HPDE6-E6E7 (cell line): Measurements from ENCODE around the gene CCBE1.

Source experiments
- DNase-seq: peaks from one replicate; pipeline ENCODE4 v3.0.0; 2011; ENCODE audit warnings: missing footprints; ENCODE audit errors: extremely low spot score

Gene CCBE1

DNA sequence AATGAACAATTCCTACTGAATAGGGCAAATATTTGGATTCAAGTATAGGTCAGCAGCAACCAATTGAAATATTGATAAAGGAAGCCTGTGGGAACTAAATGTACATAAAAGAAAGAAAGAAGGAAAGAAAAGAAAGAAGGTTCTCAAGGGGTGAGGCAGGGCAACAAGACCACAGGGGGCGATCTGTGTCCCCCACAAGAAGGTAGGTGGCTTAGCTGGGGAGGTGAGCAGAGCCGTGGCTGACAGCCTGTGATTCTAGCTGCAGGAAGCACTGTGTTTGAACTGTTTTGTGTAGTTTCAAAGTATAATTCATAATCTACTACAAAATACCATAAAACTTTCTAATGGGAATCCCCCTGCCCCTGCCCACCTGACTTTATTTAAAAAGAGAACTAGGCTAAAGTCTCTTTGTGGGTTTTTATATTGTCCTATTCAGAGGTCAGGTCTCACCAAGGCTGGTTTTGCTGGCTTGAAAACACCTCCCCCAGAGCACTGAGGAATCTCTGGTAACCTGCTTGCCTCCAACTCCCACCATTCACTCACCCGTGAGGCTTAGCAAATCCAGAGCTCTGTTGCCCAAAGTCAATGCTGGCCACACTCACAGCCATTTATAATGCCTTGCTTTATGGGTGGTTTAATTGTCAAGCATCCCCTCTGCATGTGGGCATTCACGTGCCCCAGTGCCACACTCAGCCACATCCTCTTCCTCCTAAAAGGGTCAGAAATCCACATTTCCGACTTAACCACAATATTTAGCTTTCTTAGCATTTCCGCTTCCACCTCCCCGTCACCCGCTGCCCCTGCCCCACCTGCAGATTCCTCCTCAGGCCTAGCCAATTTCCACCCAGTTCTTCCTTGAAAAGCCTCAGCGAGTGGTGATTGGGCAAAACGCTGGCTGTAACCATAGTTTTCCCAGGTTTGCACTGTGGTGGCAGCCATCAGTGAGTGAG is 301.7 kb downstream of the CCBE1 start:
- no peak for DNase-seq

DNA sequence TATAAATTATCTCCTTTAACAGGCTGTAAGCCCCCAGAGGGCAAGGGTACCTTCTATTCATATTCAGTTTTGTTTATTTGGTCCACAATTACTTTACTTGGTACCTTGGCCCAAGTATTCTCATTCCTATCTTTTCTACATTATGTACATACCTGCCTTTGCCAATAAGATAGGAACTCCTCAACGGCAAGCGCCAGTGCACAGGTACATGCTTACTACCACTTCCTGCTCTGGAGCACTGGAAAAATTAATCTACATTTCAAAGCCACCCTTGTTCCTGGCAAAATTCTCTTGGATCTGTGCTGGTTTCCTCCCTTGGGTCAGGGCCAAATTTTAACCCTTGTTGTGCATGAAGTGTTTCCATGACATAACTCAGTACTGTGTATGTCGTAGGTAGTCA is 303.8 kb downstream of the CCBE1 start:
- DNase-seq: no peak

DNA sequence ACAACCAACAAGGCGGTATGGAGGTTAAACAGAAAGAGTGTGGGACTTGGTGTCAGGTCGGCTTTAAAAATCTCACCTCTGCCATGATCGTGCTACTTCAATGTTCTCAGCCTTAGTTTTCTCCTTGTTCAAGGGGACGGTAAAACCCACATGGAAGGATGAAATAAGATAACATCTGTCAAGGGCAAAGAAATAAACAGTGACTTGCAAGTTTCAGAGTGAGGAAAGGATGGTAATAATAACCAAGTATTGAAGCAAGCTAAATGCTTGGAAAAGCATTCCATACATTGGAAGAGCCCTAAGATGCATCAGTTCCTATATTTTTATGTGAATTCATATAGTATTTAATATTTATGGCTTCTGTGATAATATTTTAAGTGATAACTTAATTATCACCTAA is 308.4 kb downstream of the CCBE1 start:
- no peak for DNase-seq

DNA sequence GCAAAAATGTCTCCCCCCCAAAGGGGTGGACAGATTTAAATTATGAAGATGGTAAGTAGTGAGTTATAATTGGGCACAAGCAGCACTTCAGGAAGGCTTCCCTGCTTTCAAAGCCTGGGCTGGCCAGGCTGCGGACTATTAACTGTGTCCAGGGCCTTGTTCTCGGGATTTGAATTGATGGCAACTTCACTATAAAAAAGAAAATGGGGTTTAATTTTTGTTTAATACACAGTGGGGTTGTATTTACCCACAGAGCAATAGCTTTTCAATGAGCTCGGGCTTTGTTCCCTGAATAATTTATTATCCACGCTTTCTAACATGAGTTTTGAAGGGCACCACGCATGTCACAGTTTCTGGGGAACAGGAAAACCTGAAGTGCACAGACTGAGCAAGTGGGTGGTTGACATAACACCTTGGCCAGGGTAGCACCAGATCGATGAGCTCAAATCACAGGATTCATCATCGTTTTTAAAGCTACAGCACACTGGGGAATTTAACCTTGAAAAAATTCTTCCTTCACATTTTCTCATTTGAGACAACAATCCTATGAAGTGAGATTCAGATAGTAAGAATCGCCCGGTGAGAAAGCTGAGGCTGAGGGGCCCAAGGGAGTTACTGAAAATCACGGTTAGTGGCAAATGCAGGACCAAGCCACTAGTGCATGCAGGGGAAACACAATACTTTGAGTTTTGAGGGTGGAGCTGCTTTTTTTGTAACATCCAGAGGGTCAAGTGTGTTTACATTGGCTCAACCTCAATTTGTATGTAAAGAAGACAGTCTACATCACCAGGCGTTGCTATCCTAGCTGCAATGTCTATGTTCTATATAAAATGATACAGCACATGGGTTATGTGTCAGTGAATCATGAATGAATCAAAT is 309.3 kb downstream of the CCBE1 start:
- no peak for DNase-seq

DNA sequence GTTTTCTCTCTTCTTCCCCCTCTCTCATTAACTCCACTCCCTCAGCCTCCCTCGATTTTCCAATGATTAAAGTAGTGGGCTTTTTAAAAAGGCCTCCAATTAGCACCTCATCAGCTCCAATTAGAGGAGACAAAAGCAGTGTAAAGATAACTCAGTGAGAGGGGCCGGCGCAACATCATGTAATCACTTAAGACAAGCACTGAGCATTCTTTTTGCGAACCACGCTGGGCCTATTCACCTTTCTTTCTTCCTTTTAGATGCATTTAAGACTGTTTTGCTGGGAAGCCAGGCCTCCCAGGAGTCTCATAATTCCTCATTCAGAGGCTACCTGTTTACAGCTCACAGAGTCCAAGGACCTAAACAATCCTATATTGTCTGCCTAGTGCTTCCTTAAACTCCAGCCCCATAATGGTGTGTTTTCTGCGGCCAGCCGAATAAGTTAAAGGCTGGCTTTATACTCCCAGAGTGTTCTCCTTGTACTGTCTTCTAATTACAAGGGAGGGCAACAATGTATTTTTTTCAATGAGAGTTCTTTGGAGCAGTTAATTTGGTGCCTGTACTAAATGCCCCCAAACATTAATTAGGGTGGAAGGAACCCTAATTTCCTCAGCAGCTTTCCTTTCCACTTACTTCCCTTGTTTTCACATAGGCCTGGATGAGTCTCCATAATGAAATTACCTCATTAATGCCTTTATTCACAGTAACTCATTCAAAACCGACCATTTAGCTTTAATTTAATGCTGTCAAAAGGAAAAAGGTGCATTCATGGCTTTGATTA is 310.1 kb downstream of the CCBE1 start:
- no peak for DNase-seq

DNA sequence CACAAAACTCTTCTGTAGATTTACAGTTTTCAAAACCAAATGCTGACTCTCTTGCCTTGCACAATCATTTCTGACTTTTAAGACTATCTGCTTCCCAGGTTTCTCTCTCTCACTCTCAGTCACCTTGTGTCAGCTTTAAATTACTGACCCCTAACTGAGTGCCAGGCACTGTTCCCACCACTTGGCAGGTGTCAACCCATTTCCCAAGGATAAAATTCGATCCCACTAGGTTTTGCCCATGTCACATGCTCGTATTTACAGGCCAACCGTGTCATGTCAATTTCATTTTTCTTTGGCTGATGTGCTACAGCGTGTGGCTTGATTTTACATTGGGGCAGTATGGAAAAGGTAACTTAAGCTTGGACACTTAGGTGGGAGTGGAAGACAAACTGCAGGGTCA is 312.0 kb downstream of the CCBE1 start:
- no peak for DNase-seq

DNA sequence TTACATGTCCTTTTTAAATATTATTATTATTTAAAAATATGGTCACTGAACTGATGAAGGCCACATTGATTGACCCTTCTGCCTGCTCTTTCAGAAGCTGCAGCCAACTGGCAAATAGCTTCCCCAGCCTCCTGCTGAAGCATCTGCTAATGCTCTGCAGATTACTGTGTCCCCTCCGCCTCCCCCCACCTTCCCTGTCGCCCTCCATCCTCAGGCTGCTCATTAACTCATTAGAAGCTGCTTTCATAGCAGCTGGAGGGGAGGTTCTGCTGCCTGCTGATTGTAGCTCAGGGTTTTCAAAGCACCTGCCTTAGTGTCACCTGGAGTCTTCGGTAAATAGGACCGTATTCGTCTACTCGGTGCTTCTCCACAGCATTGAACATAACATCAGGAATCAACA is 313.4 kb downstream of the CCBE1 start:
- DNase-seq: no peak

DNA sequence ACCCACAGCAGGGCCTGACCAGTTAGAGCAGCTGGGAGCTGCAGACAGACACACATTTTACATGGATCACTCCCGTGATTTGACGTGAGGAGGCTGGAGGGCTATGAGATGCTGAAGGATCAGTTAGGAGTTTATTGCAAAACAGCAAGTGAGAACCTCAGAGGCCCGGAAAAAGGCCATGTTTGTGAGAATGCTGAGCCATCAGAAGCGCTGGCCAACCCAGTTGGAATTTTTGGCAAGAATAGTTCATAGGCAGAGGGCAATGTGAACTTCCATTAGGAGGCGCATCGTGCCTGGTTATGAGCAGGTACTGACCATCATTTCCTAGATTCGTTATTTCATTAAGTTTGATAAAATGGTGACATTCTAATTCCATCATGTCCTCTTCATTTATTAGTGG is 314.8 kb downstream of the CCBE1 start:
- no peak for DNase-seq

DNA sequence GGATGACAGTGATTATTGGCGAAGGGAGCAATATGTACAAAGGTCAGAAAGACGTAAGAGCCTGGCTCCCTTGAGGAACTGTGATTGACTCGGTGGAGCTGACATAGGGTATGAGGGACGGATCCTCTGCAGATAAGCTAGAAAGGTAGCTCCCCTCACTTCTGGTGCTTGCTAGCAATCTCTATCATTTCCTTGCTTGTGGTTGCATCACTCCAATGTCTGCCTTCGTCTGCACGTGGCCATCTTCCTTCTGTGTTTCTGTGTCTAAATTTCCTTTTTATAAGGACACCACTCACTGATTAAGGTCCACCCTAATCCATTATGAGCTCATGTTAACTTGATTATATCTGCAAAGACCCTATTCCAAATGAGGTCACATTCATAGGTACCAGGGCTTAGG is 315.3 kb downstream of the CCBE1 start:
- no peak for DNase-seq
